GM18858 (cell line): Measurements from ENCODE around the gene RASGRF2.
"Not testable (repeated sequence)": the region's sequence is repeated elsewhere in the genome, so short reads cannot be mapped to it uniquely, and the experiment has no call there.

Experiments
- ATAC-seq: cut with Tn5 transposase; IDR thresholded peaks from one replicate; pipeline ENCODE4 v1.9.1; 2021; ENCODE audit not compliant: unreplicated experiment

RASGRF2 gene

DNA sequence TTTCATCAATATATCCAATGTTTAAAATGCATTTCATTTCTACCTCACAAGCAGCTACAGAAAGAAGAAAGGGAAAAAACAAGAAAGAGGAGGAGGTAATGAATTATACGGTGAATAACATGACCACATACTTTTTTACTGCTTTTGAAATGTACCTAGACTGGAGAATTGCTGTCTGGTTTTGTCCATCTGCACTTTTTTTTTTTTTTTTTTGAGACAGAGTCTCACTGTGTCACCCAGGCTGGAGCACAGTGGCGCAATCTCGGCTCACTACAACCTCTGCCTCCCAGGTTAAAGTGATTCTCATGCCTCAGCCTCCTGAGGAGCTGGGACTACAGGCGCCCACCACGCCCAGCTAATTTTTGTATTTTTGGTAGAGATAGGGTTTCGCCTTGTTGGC is 58.4 kb downstream of the RASGRF2 start:
- not testable (repeated sequence) for ATAC-seq

DNA sequence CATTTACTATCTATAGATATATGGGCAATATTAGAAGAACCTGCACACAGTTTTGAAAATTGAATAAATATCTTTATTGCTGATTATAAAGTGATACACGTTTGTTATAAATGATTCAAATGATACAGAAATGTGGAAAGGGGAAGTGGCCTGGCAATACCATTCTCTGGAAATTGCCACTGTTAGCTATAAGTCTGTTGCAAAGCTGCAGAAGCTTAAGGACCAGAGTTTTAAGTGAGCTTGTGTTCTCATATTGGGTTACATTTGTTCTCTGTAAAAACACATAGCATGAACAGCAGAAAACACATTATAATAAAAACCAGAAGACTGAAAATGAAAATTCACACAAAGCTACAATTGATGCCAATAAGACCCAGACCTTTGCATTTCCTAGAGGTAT is 59.6 kb downstream of the RASGRF2 start:
- no peak for ATAC-seq

DNA sequence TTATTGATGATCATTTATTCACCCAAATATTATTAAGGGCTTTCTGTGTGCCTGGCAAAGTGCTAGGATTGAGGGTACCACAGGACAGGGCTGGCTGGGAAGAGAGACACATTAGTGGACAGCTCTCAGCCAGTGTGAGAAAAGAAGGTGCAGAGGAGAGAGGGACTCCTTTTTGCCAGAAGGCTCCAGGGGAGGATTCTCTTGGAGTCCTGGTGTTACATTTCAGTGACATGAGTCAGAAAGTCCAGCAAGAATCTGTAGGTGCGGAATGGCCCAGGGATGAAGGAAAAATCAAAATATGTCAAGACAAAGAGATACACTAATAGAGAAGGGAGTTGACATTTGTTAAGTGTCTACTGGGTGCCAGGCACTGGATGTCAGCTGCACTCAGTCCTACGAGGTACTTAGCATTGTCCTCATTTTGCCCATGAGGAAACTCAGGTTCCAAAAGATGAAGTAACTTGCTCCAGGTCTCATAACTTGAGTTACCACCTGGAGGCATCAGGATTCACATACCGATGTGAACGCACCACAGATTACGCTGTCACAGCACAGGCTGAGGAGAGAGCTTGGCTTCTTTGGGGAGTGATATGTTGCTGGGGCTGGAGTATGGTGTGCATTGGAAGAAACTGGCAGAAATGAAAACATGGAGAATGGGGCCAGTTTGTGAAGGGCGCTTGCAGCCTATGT is 60.5 kb downstream of the RASGRF2 start:
- no peak for ATAC-seq

DNA sequence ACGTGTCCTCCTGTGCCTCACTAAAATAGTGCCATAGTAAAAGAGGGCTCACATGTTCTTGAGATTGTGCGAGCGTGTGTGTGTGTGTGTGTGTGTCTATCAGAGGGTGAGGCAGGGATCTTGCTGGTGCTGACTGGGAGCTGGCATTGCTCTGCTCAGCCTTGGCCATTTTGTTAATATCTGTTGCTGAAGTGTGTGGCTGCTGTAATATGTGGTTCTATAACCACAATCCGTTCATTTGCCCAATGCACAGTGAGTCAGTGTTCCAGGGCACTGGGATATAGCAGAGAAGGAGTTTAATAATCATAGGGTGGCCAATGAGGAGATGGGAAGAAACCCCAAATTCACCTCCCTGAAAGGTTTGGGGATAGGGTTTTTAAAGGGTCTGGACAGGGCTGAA is 61.3 kb downstream of the RASGRF2 start:
- ATAC-seq: no peak

DNA sequence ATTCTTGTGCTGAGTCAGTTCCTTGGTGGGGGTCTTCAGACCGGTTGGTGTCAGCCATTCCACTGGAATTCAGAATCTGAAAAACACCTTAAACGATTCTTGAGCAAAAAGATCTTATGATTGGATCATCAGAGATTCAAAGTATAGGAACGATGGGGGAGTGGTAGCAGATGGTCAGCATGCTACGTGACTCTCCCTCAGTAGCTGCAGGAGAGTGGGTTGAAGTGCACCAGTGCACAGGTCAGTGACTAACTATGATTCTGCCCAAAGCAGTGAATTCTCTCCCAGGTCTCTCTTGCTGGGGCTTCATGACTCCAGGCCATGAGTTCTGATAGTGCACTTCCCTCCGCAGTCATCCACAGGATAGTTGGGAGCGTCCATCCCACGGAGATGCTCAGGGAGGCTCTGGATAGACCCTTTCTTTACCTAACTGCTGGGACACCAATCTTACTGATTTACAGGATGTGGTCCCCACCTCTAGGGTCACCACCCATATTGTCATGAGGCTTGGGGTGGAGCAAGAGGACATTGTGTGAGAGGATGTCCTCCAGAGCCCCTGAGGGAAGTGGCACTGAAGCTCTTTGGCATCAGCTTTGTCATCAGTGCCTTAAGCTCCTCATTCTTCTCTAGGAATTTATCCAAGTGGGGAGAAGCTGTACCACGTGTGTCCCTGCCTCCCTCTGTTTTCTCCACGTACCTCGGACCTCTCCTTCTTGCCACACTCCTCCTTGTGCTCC is 62.0 kb downstream of the RASGRF2 start:
- no peak for ATAC-seq

DNA sequence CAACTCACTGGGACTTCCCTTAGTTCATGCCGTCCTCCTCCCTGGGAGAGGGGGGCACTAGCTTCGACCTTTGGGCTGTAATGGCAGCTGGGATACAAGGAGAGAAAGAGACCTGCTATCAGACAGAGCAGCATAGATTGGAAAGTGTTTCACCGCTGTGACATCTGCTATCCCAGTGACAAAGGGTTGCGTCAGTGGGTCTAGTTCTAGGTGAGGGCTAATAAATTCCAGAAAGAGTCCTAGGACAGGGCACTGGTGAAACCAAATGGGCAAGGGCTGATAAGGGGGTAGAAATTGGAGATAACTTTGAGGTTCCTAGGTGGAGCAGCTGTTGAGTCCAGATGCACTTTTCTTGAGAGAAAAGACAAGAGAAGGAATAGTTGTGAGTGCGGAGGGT is 62.5 kb downstream of the RASGRF2 start:
- ATAC-seq: no peak

DNA sequence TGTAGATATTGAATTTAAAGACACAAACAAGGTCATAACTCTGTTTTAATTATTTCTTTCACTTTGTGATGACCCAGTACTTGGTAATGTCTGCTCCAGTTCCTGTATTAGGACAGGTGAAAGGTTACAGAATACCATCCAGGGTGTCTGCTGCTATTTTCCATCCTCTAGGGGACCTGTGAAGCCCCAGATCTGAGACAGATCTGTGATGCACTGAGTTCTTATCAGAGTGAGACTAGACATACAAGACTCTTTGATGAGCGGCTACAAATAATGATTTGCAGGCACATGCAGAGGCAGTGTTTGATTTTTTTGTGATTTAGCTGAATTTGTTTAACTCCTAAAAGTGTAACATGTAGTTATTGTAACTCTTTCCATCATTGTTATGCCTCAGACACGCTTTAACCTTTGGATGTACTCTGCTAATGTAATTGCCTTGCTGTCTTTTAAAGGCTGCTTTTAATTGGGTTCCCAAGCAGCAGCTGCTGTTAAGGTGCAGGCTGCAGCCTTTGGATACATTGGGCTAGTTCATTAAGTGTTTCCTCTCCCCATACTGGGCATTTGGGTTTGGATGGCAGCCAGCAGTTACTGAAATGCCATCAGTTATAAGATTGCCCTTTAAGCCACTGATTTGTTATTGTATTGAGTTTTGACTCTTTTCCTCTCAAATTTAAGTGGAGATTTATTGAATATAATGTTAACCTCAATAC is 63.3 kb downstream of the RASGRF2 start:
- ATAC-seq: no peak

DNA sequence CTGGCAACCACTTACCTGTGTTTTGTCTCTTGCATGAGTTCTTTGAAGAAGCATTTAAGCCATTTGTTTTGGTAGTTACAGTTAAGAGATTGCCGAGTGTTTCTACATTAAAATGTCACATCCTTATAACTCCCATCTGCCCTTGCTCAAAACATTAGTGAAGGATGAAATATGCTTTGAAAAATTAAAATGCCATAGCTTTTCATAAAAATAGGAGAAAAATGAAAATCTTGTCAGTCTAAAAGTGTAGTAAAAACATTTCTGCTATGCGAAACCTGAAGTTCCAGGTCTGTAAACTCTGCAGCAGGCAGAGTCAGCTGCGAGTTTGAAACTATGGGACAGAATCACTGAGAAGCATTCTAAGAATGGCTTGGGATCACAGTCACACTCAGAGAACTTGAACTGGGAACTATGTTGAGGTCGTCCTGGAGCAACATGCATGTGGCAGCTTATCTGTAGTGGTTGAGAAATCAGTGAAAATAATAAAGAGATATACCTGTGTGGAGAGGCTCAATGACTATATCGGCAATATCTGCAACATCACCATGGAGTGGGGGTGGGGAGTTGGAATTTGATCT is 67.4 kb downstream of the RASGRF2 start:
- no peak for ATAC-seq

DNA sequence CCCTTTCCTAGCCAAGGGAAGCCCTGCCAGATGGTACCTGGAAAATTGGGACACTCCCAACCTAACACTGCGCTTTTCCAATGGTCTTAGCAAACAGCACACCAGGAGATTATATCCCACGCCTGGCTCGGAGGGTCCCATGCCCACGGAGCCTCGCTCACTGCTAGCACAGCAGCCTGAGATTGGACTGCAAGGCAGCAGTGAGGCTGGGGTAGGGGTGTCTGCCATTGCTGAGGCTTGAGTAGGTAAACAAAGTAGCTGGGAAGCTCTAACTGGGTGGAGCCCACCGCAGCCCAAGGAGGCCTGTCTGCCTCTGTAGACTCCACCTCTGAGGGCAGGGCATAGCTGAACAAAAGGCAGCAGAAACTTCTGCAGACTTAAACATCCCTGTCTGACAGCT is 68.7 kb downstream of the RASGRF2 start:
- ATAC-seq: not testable (repeated sequence)

DNA sequence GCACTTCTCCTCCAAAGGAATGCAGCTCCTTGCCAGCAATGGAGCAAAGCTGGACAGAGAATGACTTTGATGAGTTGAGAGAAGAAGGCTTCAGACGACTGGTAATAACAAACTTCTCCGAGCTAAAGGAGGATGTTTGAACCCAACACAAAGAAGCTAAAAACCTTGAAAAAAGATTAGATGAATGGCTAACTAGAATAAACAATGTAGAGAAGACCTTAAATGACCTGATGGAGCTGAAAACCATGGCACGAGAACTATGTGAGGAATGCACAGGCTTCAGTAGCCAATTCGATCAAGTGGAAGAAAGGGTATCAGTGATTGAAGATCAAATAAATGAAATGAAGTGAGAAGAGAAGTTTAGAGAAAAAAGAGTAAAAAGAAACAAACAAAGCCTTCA is 69.6 kb downstream of the RASGRF2 start:
- ATAC-seq: not testable (repeated sequence)

DNA sequence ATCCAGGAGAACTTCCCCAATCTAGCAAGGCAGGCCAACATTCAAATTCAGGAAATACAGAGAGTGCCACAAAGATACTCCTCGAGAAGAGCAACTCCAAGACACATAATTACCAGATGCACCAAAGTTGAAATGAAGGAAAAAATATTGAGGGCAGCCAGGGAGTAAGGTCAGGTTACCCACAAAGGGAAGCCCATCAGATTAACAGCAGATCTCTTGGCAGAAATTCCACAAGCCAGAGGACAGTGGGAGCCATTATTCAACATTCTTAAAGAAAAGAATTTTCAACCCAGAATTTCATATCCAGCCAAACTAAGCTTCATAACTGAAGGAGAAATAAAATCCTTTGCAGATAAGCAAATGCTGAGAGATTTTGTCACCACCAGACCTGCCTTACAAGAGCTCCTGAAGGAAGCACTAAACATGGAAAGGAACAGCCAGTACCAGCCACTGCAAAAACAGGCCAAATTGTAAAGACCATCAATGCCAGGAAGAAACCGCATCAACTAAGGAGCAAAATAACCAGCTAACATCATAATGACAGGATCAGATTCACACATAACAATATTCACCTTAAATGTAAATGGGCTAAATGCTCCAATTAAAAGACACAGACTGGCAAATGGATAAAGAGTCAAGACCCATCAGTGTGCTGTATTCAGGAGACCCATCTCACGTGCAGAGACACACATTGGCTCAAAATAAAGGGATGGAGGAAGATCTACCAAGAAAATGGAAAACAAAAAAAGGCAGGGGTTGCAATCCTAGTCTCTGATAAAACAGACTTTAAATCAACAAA is 70.3 kb downstream of the RASGRF2 start:
- not testable (repeated sequence) for ATAC-seq

DNA sequence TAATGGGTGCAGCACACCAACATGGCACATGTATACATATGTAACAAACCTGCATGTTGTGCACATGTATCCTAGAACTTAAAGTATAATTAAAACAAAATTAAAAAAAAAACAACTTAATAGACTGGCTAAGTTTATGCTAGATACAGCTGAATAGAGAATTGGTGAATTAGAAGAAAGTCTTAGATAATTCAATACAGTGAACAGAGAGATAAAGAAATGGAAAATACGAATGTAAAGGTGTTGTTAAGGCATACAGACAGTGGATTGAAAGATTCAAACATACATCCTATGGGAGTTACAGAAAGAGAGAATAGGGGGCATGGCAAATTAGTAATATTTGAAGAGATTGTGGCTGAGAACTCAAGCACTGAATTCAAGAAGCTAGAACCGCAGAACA is 75.4 kb downstream of the RASGRF2 start:
- no peak for ATAC-seq

DNA sequence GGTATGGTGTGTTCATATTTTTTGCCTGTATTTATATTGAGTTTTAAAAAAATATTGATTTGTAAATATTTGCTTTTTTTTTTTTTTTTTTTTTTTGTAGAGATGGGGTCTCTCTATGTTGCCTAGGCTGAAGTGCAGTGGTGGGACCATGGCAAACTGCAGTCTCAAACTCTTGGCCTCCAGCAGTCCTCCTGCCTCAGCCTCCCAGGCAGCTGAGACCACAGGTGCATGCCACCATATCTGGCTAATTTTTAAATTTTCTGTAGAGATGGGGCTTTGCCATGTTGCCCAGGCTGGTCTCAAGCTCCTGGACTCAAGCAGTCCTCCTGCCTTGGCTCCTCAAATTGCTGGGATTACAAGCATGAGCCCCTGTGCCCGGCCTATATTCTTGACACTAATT is 78.3 kb downstream of the RASGRF2 start:
- ATAC-seq: no peak

DNA sequence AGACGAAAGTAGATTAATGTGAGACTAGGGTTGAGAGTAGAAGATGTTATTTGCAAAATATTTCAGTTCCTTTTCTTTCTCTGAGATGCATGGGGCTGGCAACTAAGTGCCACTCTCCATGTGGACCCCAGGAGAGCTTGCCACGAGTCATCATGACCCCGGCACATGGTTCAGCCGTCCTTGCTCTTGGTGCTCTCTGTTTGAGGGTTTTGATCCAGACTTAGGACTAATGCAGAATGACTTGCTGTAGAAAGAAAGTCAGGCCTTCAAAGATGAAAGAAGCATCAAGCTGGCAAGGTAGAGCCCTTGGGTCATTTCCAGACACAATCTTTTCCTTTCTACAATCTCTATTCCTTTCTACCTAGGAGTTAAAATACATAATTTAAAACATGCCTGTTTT is 84.7 kb downstream of the RASGRF2 start:
- no peak for ATAC-seq

DNA sequence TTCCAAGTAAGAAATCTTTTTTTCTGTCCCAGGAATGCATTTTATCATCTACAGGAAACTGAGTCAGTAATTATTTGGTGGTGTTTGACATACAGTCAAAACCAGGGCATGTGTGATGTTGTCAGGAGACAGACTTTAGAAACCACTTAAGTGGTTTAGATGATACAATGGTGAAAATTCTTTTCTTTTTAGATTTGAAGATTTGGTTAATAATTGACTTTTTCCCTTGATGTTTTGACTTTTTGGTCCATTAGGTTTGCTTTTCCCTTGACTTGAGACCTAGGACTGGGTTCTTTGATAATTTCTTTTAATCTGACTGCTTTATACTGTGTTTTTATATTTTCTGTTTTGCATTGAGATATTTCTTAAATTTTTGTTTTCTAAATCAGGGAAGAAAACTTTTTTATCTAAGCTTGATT is 85.2 kb downstream of the RASGRF2 start:
- no peak for ATAC-seq

DNA sequence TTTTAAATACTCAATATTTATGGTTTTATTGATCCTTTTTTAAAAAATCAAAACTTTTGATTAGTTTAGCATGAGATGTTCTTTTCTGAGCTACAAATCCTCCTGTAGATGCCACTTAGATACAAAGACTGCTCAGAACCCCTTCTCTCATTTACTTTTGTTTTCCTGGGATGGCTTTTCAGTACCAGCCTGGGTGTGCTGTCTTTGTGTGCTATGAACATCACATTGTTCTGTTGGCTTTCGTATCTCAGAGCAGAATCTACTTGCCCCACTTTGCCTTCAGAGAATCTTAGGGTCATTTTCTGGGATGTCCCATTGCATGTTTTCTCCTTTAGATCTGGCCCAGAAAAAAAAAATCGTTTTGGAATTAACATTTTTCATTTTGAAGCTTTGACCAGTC is 85.9 kb downstream of the RASGRF2 start:
- ATAC-seq: no peak

DNA sequence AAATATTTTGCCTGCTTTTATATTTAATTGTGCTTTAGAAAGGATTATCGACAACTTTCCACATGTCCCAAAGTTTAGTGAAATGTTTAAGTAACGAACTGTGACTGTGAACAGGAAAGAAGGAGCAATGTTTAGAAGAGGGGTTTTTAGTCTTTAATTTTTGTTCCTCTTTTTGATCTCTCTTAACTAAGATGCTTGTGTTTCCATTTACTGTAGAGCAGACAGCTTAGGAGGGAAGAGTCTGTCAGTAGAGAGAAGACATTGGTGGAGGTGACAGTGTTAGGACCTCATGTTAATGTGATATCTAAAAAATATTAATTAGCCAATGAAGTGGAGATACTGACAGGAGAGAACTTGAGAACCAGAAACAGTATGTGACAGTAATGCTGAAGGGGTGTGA is 92.2 kb downstream of the RASGRF2 start:
- ATAC-seq: no peak

DNA sequence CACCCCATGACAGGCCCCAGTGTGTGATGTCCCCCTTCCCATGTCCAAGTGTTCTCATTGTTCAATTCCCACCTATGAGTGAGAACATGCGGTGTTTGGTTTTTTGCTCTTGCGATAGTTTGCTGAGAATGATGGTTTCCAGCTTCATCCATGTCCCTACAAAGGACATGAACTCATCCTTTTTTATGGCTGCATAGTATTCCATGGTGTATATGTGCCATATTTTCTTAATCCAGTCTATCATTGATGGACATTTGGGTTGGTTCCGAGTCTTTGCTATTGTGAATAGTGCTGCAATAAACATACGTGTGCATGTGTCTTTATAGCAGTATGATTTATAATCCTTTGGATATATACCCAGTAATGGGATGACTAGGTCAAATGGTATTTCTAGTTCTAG is 93.1 kb downstream of the RASGRF2 start:
- ATAC-seq: not testable (repeated sequence)

DNA sequence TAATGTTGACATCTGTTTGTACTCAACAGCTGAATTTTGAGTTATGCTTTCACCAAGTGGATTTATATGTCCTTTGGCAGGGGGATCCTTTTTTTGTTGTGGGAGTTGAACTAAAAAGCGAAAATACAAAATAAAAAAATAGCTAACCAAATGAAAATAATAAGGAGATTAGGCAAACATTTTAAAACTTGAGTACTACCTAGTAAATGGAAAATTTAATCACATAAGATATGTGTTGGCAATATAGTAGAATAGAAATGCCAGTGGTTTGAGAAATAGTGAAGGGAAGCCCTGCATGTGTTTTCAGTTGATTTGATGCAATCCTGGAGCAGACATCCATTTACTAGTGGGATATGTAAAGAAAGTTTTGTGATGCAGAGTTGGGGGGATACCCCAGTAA is 98.0 kb downstream of the RASGRF2 start:
- no peak for ATAC-seq

DNA sequence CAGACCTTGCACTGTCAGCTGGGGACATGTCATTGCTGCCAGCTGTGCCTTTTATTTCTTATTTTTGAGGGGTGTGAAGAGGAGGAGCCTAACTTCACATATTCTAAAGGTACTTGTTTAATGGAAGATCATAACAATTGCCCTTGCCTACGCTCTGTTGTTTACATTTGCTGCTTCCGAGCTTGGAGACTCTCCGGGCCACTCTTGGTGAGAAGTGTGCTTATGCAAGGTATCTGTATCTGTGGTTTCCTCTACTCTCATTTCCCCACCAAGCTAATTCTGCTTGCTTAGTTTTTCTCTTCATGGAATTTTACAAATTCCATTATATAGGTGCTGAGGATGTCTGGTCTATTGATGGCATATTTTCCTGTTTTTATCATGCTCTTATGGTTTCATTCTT is 105.3 kb downstream of the RASGRF2 start:
- ATAC-seq: no peak

DNA sequence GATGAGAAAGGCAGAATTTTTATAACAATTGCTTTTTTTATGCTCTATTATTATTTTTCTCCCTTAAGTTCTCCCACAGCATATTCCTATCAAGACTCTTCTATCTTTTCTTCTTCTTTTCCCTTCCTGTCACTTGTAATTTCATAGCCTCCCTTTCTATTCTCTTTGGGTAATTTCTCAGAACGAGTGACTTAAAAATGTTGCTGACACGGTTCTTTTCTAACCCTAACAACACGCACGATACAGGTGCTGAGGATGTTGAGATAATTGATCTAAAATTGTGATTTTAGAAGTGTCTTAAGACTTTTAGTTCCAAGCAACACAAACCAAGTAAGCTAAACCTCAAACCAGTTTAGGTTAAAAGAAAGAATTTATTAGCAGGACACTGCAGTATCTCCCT is 105.9 kb downstream of the RASGRF2 start:
- no peak for ATAC-seq
